DOHH2 (cell line): ENCODE data around the gene CLDN5.

Experiments used
- H3F3A ChIP-seq: fragments of 200-600 bp; sonication (generic), shearing (Covaris generic); 2 replicates; pipeline ENCODE4 v1.6.0; 2016; ENCODE audit warnings: antibody characterized with exemption, mild to moderate bottlenecking; ENCODE audit not compliant: control insufficient read depth, insufficient read depth
- H3K27ac ChIP-seq: fragments of 200-600 bp; sonication (generic); 2 replicates; pipeline ENCODE4 v1.5.1; 2014; ENCODE audit warnings: low read depth, mild to moderate bottlenecking, low read length, moderate library complexity
- H3K27me3 ChIP-seq: fragments of 200-600 bp; sonication (generic); 2 replicates; pipeline ENCODE4 v1.6.1; 2014; ENCODE audit warnings: mild to moderate bottlenecking, low read length, mixed read lengths; ENCODE audit not compliant: control insufficient read depth
- H3K36me3 ChIP-seq: fragments of 200-600 bp; sonication (generic); 2 replicates; pipeline ENCODE4 v1.6.1; 2014; ENCODE audit warnings: mild to moderate bottlenecking, low read length, moderate library complexity, mixed read lengths; ENCODE audit not compliant: control insufficient read depth
- H3K4me1 ChIP-seq: fragments of 200-600 bp; sonication (generic); 2 replicates; pipeline ENCODE4 v1.6.1; 2014; ENCODE audit warnings: mild to moderate bottlenecking, low read length, mixed read lengths; ENCODE audit not compliant: control insufficient read depth
- H3K4me2 ChIP-seq: fragments of 200-600 bp; sonication (generic); 2 replicates; pipeline ENCODE4 v1.6.0; 2014; ENCODE audit warnings: mild to moderate bottlenecking, low read length, moderate library complexity
- H3K4me3 ChIP-seq: fragments of 200-600 bp; sonication (generic); 2 replicates; pipeline ENCODE4 v1.5.1; 2014; ENCODE audit warnings: mild to moderate bottlenecking, low read length, mixed read lengths
- H3K79me2 ChIP-seq: fragments of 200-600 bp; sonication (generic); 2 replicates; pipeline ENCODE4 v1.6.1; 2014; ENCODE audit warnings: mild to moderate bottlenecking, low read length, mixed read lengths; ENCODE audit not compliant: control insufficient read depth
- H3K9me2 ChIP-seq: fragments of 200-600 bp; sonication (generic); replicated peaks from 2 replicates; pipeline ENCODE4 v1.6.1; 2014; ENCODE audit warnings: mild to moderate bottlenecking, low read length, mixed read lengths; ENCODE audit not compliant: control insufficient read depth
- H3K9me3 ChIP-seq: fragments of 200-600 bp; sonication (generic); 2 replicates; pipeline ENCODE4 v1.6.1; 2014; ENCODE audit warnings: antibody characterized with exemption, low read length, mixed read lengths; ENCODE audit not compliant: control insufficient read depth, insufficient read depth
- H4K20me1 ChIP-seq: fragments of 200-600 bp; sonication (generic); 2 replicates; pipeline ENCODE4 v1.6.0; 2014; ENCODE audit warnings: low read depth, mild to moderate bottlenecking, antibody characterized with exemption, low read length, moderate library complexity; ENCODE audit not compliant: control insufficient read depth, insufficient read depth
- CTCF ChIP-seq: fragments of 200-600 bp; sonication (generic); IDR thresholded peaks from one replicate; pipeline ENCODE4 v1.5.1; 2014; ENCODE audit warnings: antibody characterized with exemption, mild to moderate bottlenecking, low read depth, low read length; ENCODE audit not compliant: poor library complexity, severe bottlenecking
- EZH2phosphoT487 ChIP-seq: fragments of 200-600 bp; sonication (generic); IDR thresholded peaks from 2 replicates; pipeline ENCODE4 v1.6.1; 2017; ENCODE audit warnings: borderline replicate concordance, mild to moderate bottlenecking, antibody characterized with exemption, low read length, moderate library complexity, mixed read lengths

The CLDN5 gene

GRCh38 chr22:19529811-19530210 is 5.6 kb upstream of the CLDN5 start:
- no peak overlapping the region for H3K27ac ChIP-seq
- H3K36me3 ChIP-seq, result no peaks in the 10 kb centered on the region
- H4K20me1 ChIP-seq, result no peaks in the 10 kb centered on the region
- H3K4me1 ChIP-seq, result no peaks in the 10 kb centered on the region
- H3K9me3 ChIP-seq, result no peaks in the 10 kb centered on the region
- H3K27me3 ChIP-seq, result no peaks in the 10 kb centered on the region
- H3K4me2 ChIP-seq, result no peak overlapping the region
- H3K4me3 ChIP-seq, result no peak overlapping the region
- TF ChIP-seq EZH2phosphoT487, result no peak
- no peak for TF ChIP-seq CTCF
- no peaks in the 10 kb centered on the region for H3K9me2 ChIP-seq
- H3F3A ChIP-seq, result no peaks in the 10 kb centered on the region
- H3K79me2 ChIP-seq, result no peaks in the 10 kb centered on the region

- H3K27ac ChIP-seq, result no peak overlapping the region
- H3K9me2 ChIP-seq, result no peaks in the 10 kb centered on the region
- H3K4me1 ChIP-seq, result no peaks in the 10 kb centered on the region
- TF ChIP-seq EZH2phosphoT487 (no peak), CTCF (no peak)
- H3K4me3 ChIP-seq, result no peak overlapping the region
- no peaks in the 10 kb centered on the region for H4K20me1 ChIP-seq
- no peaks in the 10 kb centered on the region for H3K9me3 ChIP-seq
- no peak overlapping the region for H3K4me2 ChIP-seq
- H3K36me3 ChIP-seq, result no peaks in the 10 kb centered on the region
- no peaks in the 10 kb centered on the region for H3F3A ChIP-seq
- H3K27me3 ChIP-seq, result no peaks in the 10 kb centered on the region
- H3K79me2 ChIP-seq, result no peaks in the 10 kb centered on the region
Observed at GRCh38 chr22:19527861-19528417, 3.7 kb upstream of the CLDN5 start.

- TF ChIP-seq EZH2phosphoT487 (no peak), CTCF (no peak)
- H3K79me2 ChIP-seq, result no peaks in the 10 kb centered on the region
- H3K9me2 ChIP-seq, result no peaks in the 10 kb centered on the region
- no peak overlapping the region for H3K4me2 ChIP-seq
- no peaks in the 10 kb centered on the region for H3K36me3 ChIP-seq
- H3K4me3 ChIP-seq, result no peak overlapping the region
- H3K27ac ChIP-seq, result no peak overlapping the region
- H4K20me1 ChIP-seq, result no peaks in the 10 kb centered on the region
- H3K4me1 ChIP-seq, result no peaks in the 10 kb centered on the region
- H3K9me3 ChIP-seq, result no peaks in the 10 kb centered on the region
- H3K27me3 ChIP-seq, result no peaks in the 10 kb centered on the region
- H3F3A ChIP-seq, result no peaks in the 10 kb centered on the region
Observed at GRCh38 chr22:19527321-19527721, 3.1 kb upstream of the CLDN5 start.

- Histone ChIP-seq H3K4me3 (no peak overlapping the region), H3K27me3 (no peaks in the 10 kb centered on the region), H3K9me3 (no peaks in the 10 kb centered on the region), H3K9me2 (no peaks in the 10 kb centered on the region), H3F3A (no peaks in the 10 kb centered on the region), H3K36me3 (no peaks in the 10 kb centered on the region), H4K20me1 (no peaks in the 10 kb centered on the region), H3K79me2 (no peaks in the 10 kb centered on the region), H3K27ac (no peak overlapping the region), H3K4me2 (no peak overlapping the region), H3K4me1 (no peaks in the 10 kb centered on the region)
- TF ChIP-seq CTCF (no peak), EZH2phosphoT487 (no peak)
Observed at GRCh38 chr22:19526702-19527111, 2.5 kb upstream of the CLDN5 start.
